ENCODE results near the gene CABLES1.
"Not testable (repeated sequence)": the region's sequence is repeated elsewhere in the genome, so short reads cannot be mapped to it uniquely, and the experiment has no call there.

CABLES1 gene

GRCh38 chr18:23272498-23273232 lies 137.4 kb downstream of the CABLES1 start:
- DNase-seq: no peak

GRCh38 chr18:23273443-23273966 lies 138.2 kb downstream of the CABLES1 start:
- no peak for DNase-seq

- no peak for DNase-seq
Measured at GRCh38 chr18:23274638-23275482, 139.6 kb downstream of the CABLES1 start.

- DNase-seq: no peak
Measured at GRCh38 chr18:23276451-23276850, 141.2 kb downstream of the CABLES1 start.

- DNase-seq: no peak
Measured at GRCh38 chr18:23277399-23277798, 142.1 kb downstream of the CABLES1 start.

- DNase-seq: no peak
Measured at GRCh38 chr18:23279931-23280330, 144.6 kb downstream of the CABLES1 start.

- DNase-seq: no peak
Measured at GRCh38 chr18:23280844-23281243, 145.6 kb downstream of the CABLES1 start.

GRCh38 chr18:23281626-23282436 lies 146.5 kb downstream of the CABLES1 start:
- DNase-seq: no peak

GRCh38 chr18:23282437-23282781 lies 147.1 kb downstream of the CABLES1 start:
- no peak for DNase-seq

- no peak for DNase-seq
Measured at GRCh38 chr18:23283916-23284430, 148.7 kb downstream of the CABLES1 start.

GRCh38 chr18:23284629-23285028 lies 149.3 kb downstream of the CABLES1 start:
- DNase-seq: no peak

- DNase-seq: not testable (repeated sequence)
Measured at GRCh38 chr18:23285581-23285980, 150.3 kb downstream of the CABLES1 start.

GRCh38 chr18:23291456-23292205 lies 156.3 kb downstream of the CABLES1 start:
- no peak for DNase-seq

- DNase-seq: no peak
Measured at GRCh38 chr18:23300231-23300805, 165.0 kb downstream of the CABLES1 start.

- no peak for DNase-seq
Measured at GRCh38 chr18:23301972-23302371, 166.7 kb downstream of the CABLES1 start.

- DNase-seq: no peak
Measured at GRCh38 chr18:23302511-23302850, 167.2 kb downstream of the CABLES1 start.

- peak; percentile 73 for DNase-seq
Measured at GRCh38 chr18:23302851-23303527, 167.7 kb downstream of the CABLES1 start.

- DNase-seq: no peak
Measured at GRCh38 chr18:23306822-23307221, 171.5 kb downstream of the CABLES1 start.

- no peak for DNase-seq
Measured at GRCh38 chr18:23307567-23308295, 172.4 kb downstream of the CABLES1 start.

Data from suppressor macrophage treated with lipopolysaccharide for 4 hours (primary cell).